Lung (tissue), 12 donors: ENCODE results near the gene PTPRT. TPM values are rescaled to one million over a fixed set of nuclear protein-coding genes. Genes with fewer than 3 reads are reported as not detected.
A peak's percentile ranks its signal among the peaks of the same experiment; 100 is the strongest.

Source experiments
- ATAC-seq: fragments of 200-7000 bp; cut with Tn5 transposase; one replicate; pipeline ENCODE4 v1.9.1; 2020; ENCODE audit warnings: moderate number of reproducible peaks; ENCODE audit not compliant: insufficient read depth, low FRiP score
- DNase-seq, 3 donors: peaks; one replicate each; pipeline ENCODE4 v3.0.0-alpha.2; 2013 to 2017
- H3K27ac ChIP-seq, 2 donors: one replicate each; pipeline ENCODE4 v1.5.1; 2013; ENCODE audit warnings: mild to moderate bottlenecking in 2 of 2, moderate library complexity in 2 of 2, control low read depth in 1 of 2, inconsistent platforms in 1 of 2, low read depth in 1 of 2, low read length in 1 of 2
- H3K27me3 ChIP-seq, 3 donors: one replicate each; pipeline ENCODE4 v1.5.1; 2013; ENCODE audit warnings: low read length in 2 of 3; ENCODE audit not compliant: control insufficient read depth in 3 of 3, insufficient read depth in 3 of 3
- H3K36me3 ChIP-seq, 4 donors: one replicate each; pipeline ENCODE4 v1.5.1; 2013; ENCODE audit warnings: low read length in 4 of 4, mild to moderate bottlenecking in 1 of 4, moderate library complexity in 1 of 4; ENCODE audit not compliant: control insufficient read depth in 4 of 4, insufficient read depth in 4 of 4
- H3K4me1 ChIP-seq, 5 donors: one replicate each; pipeline ENCODE4 v1.5.1; 2013; ENCODE audit warnings: low read length in 5 of 5, mild to moderate bottlenecking in 2 of 5, moderate library complexity in 1 of 5; ENCODE audit not compliant: control insufficient read depth in 5 of 5, insufficient read depth in 5 of 5
- H3K4me3 ChIP-seq: one replicate; pipeline ENCODE4 v1.5.1; 2013; ENCODE audit warnings: mild to moderate bottlenecking, control low read depth, moderate library complexity
- H3K9ac ChIP-seq, 2 donors: one replicate each; pipeline ENCODE4 v1.5.1; 2013; ENCODE audit warnings: low read length in 2 of 2, control low read depth in 1 of 2; ENCODE audit not compliant: insufficient read depth in 1 of 2
- H3K9me3 ChIP-seq, 4 donors: one replicate each; pipeline ENCODE4 v1.5.1; 2013; ENCODE audit warnings: low read length in 3 of 4, mild to moderate bottlenecking in 1 of 4, moderate library complexity in 1 of 4; ENCODE audit not compliant: control insufficient read depth in 4 of 4, insufficient read depth in 3 of 4
- CTCF ChIP-seq: IDR thresholded peaks from 2 replicates; pipeline ENCODE4 v1.5.1; 2012; ENCODE audit warnings: mild to moderate bottlenecking; ENCODE audit errors: control extremely low read depth, extremely low read depth
- WGBS, 2 donors: extraction: QIAGEN DNeasy Blood & Tissue Kit; methylation state at CpG; one replicate each; pipeline ENCODE4 v1.1.7; 2013; 5-methylcytosine and 5-hydroxymethylcytosine counted together
- polyA plus RNA-seq, 2 donors: library from polyadenylated mRNA; stranded (reverse); fragments of 200-250 nt; gene quantifications; one replicate each; pipeline ENCODE4 v1.2.1, GENCODE V29; 2013
- total RNA-seq, 2 donors: library from RNA; depleted of rRNA in 1 of 2; stranded (reverse); fragments of >200 nt in 1 of 2; gene quantifications; one replicate each; pipeline ENCODE4 v1.2.1, GENCODE V29; 2014 to 2021
- donor health status: control.
- donor health status: control.
- donor health status: Bipolar disorder and iron deficiency.
- donor health status: healthy.
- donor health status: DM: yes; HTN: yes; CAD: no.

Gene PTPRT
- total and polyA plus RNA-seq, 4 donors, result 0.37 to 13.8 (median 6.1) TPM

GRCh38 chr20:42173440-42173839, 1016.3 kb downstream of the PTPRT start:
- no peaks in the 10 kb centered on the region for H3K36me3 ChIP-seq
- H3K4me3 ChIP-seq, result no peak overlapping the region
- no peaks in the 10 kb centered on the region for H3K27me3 ChIP-seq
- no peak for TF ChIP-seq CTCF
- H3K9me3 ChIP-seq, result no peaks in the 10 kb centered on the region
- H3K4me1 ChIP-seq, result no peaks in the 10 kb centered on the region
- WGBS, 2 donors, result 6 to 16% methylated on average over 2 of the region's 2 CpGs
- ATAC-seq (no peak), DNase-seq (peak in 1 of 3 donors; percentile 25)
- H3K27ac ChIP-seq, result no peak overlapping the region
- H3K9ac ChIP-seq, result no peak overlapping the region

GRCh38 chr20:42164121-42164890, 1025.4 kb downstream of the PTPRT start:
- Histone ChIP-seq H3K4me1 (no peaks in the 10 kb centered on the region), H3K9ac (no peak overlapping the region), H3K9me3 (no peaks in the 10 kb centered on the region), H3K27me3 (no peaks in the 10 kb centered on the region), H3K36me3 (no peaks in the 10 kb centered on the region), H3K27ac (no peak overlapping the region), H3K4me3 (no peak overlapping the region)
- WGBS, 2 donors, result 71 to 79% methylated on average over 7 of the region's 7 CpGs
- DNase-seq (no peak), ATAC-seq (no peak)
- TF ChIP-seq CTCF, result no peak

- Histone ChIP-seq H3K4me1 (no peaks in the 10 kb centered on the region), H3K36me3 (no peaks in the 10 kb centered on the region), H3K9ac (no peak overlapping the region), H3K27ac (no peak overlapping the region), H3K27me3 (no peaks in the 10 kb centered on the region), H3K4me3 (no peak overlapping the region), H3K9me3 (peaks cover 0 to 3% (median 0%) of the 10 kb centered on the region in 4 donors)
- no peak for TF ChIP-seq CTCF
- WGBS, 2 donors, result 77 to 84% methylated on average over 14 of the region's 14 CpGs
- DNase-seq, result no peak
- no peak for ATAC-seq
Observed at GRCh38 chr20:42161228-42161829, 1028.4 kb downstream of the PTPRT start.
